HG02840 (cell line): Measurements from ENCODE around the gene UHRF2.
"Not testable (repeated sequence)": the region's sequence is repeated elsewhere in the genome, so short reads cannot be mapped to it uniquely, and the experiment has no call there.

Experiments used
- ATAC-seq: cut with Tn5 transposase; IDR thresholded peaks from one replicate; pipeline ENCODE4 v1.9.1; 2021; ENCODE audit warnings: mild to moderate bottlenecking, moderate library complexity, moderate number of reproducible peaks; ENCODE audit not compliant: unreplicated experiment, low FRiP score

UHRF2 gene

GRCh38 chr9:6428940-6429889 is 16.2 kb downstream of the UHRF2 start:
- peak; percentile 88 for ATAC-seq

- no peak for ATAC-seq
Measured at GRCh38 chr9:6431038-6431437, 18.0 kb downstream of the UHRF2 start.

GRCh38 chr9:6433410-6433809 is 20.4 kb downstream of the UHRF2 start:
- ATAC-seq, result no peak

GRCh38 chr9:6439051-6439703 is 26.2 kb downstream of the UHRF2 start:
- no peak for ATAC-seq

- ATAC-seq, result no peak
Measured at GRCh38 chr9:6440405-6440804, 27.4 kb downstream of the UHRF2 start.

GRCh38 chr9:6441269-6441668 is 28.3 kb downstream of the UHRF2 start:
- no peak for ATAC-seq

- no peak for ATAC-seq
Measured at GRCh38 chr9:6443661-6444060, 30.7 kb downstream of the UHRF2 start.

GRCh38 chr9:6444128-6444527 is 31.1 kb downstream of the UHRF2 start:
- no peak for ATAC-seq

- no peak for ATAC-seq
Measured at GRCh38 chr9:6449086-6449485, 36.1 kb downstream of the UHRF2 start.

GRCh38 chr9:6449645-6450044 is 36.6 kb downstream of the UHRF2 start:
- ATAC-seq, result no peak

GRCh38 chr9:6450641-6451375 is 37.8 kb downstream of the UHRF2 start:
- no peak for ATAC-seq

- ATAC-seq, result not testable (repeated sequence)
Measured at GRCh38 chr9:6455292-6455691, 42.3 kb downstream of the UHRF2 start.

GRCh38 chr9:6458704-6459103 is 45.7 kb downstream of the UHRF2 start:
- ATAC-seq, result not testable (repeated sequence)

GRCh38 chr9:6459718-6460117 is 46.7 kb downstream of the UHRF2 start:
- ATAC-seq, result no peak

- ATAC-seq, result no peak
Measured at GRCh38 chr9:6460189-6460768, 47.3 kb downstream of the UHRF2 start.

- no peak for ATAC-seq
Measured at GRCh38 chr9:6461619-6462018, 48.6 kb downstream of the UHRF2 start.

GRCh38 chr9:6467006-6467625 is 54.1 kb downstream of the UHRF2 start:
- no peak for ATAC-seq

- no peak for ATAC-seq
Measured at GRCh38 chr9:6471231-6471850, 58.3 kb downstream of the UHRF2 start.

GRCh38 chr9:6473151-6473550 is 60.2 kb downstream of the UHRF2 start:
- ATAC-seq, result no peak

- ATAC-seq, result no peak
Measured at GRCh38 chr9:6479959-6480358, 67.0 kb downstream of the UHRF2 start.
